22Rv1 (cell line): ENCODE measurements around the gene STRA6.

Experiments used
- CTCF ChIP-seq: fragments of 450-650 bp; IDR thresholded peaks from 2 replicates; pipeline ENCODE4 v1.5.1; 2017; ENCODE audit warnings: mild to moderate bottlenecking
- ZFX ChIP-seq: fragments of 450-650 bp; IDR thresholded peaks from 2 replicates; pipeline ENCODE4 v1.6.1; 2017; ENCODE audit warnings: antibody characterized with exemption, borderline replicate concordance

GRCh38 chr15:74231475-74231874 lies 28.9 kb upstream of the STRA6 start:
- no peak for TF ChIP-seq CTCF
- TF ChIP-seq ZFX = no peak
